HG03571 (cell line): ENCODE results near the gene CREG1.
"Not testable (repeated sequence)": the region's sequence is repeated elsewhere in the genome, so short reads cannot be mapped to it uniquely, and the experiment has no call there.

Source experiments
- ATAC-seq: cut with Tn5 transposase; IDR thresholded peaks from one replicate; pipeline ENCODE4 v1.9.1; 2021; ENCODE audit not compliant: unreplicated experiment

Gene CREG1

DNA sequence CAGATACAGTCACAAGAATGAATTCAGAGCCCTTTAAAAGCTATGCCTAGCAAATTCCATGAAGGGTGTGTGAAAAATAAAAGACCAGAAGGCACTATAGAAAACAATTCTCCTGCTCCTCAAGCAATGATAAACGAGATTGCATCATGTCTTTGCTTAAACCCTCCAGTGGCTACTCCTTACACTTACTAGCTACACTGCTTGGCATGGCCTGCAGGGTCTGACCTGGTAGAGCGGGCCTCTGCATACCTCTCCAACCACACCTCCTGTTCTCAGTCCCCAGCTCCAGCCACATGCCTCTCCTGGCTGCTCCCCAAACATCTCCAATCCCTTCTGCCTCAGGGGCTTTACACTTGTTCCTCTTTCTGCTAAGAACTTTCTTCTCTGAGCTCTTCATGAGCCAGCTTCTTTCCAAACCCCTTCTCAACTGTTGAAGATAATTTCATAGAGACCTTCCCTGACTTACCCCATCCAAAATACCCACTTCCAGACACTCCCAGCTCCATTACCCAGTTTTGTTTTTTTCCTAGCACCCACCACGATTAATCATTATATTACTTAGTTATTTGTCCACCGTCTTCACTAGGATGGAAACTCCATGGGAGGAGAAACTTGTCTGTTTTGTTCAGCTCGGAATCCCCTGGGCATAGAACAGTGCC lies 11.2 kb upstream of the CREG1 start:
- ATAC-seq, result no peak

DNA sequence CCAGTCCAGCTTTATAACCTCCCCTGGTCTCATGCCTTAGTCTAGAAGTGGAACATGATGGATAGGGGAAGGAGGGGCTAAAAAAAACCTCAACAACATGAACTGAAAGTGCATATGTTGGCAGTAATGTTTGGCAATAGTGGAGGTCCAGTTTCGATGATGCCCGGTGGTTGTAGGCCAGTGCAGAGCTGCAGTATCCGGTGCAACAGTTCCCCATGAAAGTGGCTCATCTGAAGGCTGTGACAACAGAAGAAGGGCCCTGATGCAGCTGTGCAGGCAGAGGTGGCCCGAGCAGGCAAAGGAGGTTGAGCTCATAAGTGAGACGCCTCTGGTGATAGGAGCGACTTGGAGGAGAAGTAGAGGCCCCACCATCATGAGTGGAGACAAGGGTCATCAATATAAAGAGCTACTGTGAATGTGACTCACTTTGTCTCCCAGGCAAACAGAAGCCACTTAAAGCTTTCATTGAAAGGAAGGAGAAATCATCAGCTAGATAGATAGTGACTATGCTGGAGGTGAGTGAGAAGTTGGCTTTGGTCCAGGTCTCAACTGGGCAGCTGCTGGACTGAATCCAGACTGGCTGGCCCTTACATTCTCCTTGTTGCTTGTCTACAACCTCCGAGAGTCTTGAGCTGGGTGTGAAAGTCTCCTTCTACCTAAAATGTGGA lies 10.2 kb upstream of the CREG1 start:
- no peak for ATAC-seq

- ATAC-seq, result no peak
Observed at GRCh38 chr1:167562702-167563101, 9.1 kb upstream of the CREG1 start.

DNA sequence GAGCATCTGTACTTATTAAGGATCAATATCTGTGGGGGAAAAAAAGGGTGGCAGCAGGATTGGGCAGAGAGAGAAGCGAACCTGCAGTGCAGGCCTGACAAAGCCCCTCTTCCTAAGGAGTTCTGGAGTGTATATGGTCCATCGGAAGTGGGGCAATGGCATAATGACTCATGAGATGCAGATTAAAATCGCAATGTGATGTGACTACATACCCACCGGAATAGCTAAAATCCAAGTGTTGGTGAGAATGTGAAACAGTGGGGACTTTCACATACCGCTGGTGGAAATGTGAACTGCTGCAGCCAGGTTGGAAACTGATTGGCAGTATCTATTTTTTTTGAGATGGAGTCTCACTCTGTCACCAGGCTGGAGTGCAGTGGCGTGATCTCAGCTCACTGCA lies 8.2 kb upstream of the CREG1 start:
- no peak for ATAC-seq

GRCh38 chr1:167555971-167556714 lies 2.6 kb upstream of the CREG1 start:
- no peak for ATAC-seq

- not testable (repeated sequence) for ATAC-seq
Observed at GRCh38 chr1:167555072-167555471, 1.5 kb upstream of the CREG1 start.

DNA sequence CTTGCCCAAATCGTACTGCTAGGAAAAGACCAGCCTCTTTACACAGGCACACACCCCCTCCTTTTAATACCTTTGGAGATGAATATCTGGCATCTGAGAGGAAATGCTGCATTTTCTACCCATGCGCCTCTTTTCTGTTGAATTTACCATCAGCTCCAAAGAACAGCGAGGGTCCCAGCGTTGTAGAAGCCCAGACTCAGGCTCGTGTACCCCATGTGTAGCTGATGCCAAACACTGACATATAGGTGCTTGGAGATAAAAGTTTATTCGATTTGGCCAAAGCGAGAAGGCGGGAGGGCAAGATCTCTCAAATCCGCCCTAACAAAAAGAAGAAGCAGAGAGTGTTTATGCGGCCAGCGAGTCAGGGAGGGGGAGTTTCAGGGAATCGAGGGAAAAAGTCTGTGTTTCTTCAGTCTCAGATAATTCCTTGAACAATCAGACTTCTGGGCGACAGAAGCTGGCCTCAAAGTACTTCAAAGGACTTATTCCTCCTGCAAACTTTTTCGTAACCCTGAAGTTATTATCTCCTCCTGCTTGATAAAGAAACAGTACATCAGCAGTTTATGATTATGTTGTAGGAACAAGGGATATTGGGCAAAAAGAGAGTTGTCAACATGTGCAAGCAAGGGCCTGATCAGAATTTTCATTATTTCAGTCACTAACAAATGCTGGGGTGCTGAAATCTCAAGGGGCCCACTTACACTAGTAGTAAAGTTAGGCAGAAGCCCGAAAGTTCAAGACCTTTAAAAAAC lies 642 bp upstream of the CREG1 start:
- ATAC-seq, result peak; percentile 12

GRCh38 chr1:167551362-167551761 lies 2.2 kb downstream of the CREG1 start:
- no peak for ATAC-seq

- no peak for ATAC-seq
Observed at GRCh38 chr1:167548059-167548932, 5.3 kb downstream of the CREG1 start.

DNA sequence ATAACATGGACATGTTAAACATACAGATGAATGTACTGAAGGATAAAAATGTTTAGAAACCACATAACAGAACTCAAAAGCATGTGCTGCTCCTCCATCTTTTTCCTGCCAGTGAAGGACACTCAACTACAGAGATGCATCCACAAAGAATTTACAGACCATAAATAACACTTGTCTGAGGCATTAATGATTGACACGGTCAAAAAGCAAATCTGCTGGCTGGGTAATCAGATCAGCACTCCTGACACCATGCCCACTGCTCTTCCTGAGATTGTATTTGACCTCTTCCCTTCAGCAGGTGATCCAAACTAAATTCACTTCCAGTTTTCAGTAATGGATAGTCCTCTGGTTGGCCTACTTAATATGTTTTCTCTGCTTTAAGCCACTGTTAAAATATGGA lies 6.6 kb downstream of the CREG1 start:
- ATAC-seq, result no peak

DNA sequence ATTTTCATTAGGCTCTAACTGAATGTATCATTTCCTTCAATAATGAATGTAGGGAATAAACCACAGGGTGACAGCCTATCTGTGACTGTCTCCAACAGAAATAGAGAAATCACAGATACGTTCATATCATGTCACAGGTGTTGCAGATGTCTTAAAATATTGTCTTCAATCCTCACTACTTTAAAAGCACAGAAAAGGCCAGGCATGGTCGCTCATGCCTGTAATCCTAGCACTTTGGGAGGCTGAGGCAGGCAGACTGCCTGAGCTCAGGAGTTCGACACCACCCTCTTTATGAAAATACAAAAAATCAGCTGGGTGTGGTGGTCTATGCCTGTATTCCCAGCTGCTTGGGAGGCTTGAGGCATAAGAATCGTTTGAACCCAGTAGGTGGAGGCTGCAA lies 8.2 kb downstream of the CREG1 start:
- no peak for ATAC-seq

DNA sequence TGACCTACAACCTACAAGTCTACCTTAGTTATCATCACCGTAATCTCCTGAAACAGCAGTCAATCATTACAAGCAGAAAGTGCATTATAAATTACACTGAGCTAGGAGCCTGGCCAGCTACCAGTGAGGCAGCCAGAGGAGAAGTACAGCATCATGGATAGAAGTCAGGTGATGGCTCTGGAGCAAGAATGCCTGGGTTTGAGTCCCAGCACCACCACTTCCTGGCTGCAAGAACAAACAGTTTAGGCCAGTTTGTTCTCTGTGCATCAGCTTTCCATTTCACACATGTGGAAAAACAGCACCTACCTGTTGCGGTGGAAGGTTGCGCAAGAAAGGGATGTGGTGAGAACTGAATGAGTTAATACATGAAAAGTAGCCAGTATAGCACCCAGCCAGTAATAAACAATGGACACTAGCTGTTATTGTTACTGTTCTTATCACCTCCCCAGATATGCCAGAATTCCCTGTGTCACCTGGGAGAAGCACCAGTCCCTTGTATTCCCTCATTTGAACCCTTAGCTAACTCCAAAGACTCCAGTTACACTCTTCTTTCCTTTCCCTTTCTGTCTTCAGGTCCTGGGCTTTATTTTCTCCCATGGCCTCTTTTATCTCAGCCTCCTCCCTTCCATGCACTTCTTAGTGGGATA lies 9.0 kb downstream of the CREG1 start:
- ATAC-seq, result no peak

DNA sequence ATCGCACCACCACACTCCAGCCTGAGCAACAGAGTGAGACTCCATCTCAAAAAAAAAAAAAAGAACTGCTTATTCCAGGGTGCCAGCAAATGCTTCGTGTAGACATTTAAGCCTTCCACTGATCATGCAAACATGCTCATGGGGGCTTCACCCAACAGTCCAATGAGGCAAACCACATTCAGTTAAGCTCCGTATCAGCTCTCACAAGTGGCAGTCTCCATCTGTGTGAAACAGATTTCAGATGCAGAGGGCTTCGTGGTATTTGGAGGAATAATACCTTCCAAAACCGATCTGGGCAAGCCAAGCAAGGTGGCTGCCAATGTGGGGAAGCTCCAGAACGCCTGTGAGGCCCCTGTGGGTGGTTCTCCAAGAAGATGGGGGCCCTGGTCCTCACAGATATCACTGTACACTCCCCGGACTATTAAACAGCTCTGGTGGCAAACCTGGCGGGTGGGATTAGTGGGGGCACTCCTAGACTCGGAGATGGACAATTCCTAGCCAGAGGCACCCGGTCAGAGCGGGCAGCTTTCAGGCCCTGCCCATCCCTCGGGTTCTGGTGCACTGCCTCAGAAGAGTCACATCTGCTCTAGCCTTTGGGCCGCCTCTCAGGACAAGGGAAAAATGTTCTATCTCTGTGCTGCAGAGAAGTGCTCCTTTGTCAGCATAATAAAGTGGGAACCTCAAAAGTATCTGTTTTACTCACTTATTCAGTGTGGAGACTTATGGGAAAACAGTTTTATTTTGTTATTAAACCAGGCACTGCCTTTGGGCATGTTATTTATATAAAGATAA lies 10.2 kb downstream of the CREG1 start:
- ATAC-seq, result no peak

DNA sequence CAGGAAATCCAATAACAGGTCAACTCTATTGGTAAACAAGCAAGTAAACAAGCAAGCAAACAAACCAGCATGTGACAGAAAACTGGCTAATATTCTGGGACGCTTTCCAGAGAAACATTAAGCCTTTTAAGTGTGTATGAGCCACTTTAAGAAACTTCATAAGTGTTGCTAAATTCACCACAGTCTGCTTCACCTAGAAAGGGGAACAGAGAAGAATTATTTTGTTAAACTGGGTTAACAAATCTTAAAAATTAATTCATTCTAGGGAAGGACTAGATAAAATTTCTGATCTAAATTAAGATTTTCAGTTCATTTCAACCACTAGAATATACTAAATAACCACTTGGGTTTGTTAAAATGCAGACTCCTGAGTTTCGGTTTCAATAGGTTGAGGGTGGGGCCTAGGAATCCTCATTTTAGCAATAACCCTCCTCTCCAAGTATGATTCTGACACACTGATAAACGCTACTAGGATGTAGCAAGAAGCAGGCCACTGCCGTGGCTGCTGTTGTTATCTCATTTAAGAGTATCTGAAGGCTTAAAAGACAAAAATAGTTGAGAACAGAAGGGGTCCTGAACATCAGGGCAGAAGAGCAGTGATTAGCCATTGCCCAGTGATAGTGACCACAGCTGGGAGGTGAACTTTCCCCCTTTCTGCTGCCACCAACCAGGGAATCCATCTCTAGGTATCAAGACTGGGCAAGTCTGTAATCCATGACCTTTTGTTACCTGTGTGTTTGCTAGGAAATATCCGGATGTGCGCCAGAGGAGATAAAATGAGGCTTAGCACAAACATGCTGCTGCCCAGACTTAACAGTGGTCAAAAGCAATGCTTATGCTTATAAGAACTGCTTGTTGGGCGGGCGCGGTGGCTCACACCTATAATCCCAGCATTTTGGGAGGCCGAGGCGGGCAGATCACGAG lies 11.2 kb downstream of the CREG1 start:
- ATAC-seq, result no peak

DNA sequence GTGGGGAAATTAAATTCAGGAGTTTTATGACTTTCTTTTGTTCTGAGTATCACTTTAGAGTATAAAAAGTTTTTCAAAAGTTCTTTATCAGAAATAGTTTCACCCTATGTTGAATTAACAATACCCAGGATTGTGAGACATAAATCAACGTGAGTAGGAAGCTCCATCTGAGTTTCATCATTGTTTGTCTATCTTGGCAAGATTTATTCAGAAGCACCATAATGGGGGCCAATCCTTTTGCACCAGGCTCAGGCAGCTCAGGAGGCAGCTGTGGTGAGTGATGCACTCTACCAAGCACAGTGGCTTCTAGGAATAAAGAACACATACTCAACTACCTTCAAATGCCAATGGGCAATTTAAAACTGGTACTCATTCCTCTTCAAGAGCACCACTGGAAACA lies 12.0 kb downstream of the CREG1 start:
- ATAC-seq, result no peak

GRCh38 chr1:167541003-167541402 lies 12.6 kb downstream of the CREG1 start:
- ATAC-seq, result no peak

GRCh38 chr1:167538657-167539056 lies 14.9 kb downstream of the CREG1 start:
- ATAC-seq, result no peak

GRCh38 chr1:167533851-167534300 lies 19.7 kb downstream of the CREG1 start:
- ATAC-seq, result no peak
